ENCODE results near the gene DHX32. TPM values are rescaled to one million over a fixed set of nuclear protein-coding genes. Genes with fewer than 3 reads are reported as not detected.
"Not testable (repeated sequence)": the region's sequence is repeated elsewhere in the genome, so short reads cannot be mapped to it uniquely, and the experiment has no call there.

The DHX32 gene
- total RNA-seq, 1 experiment from 2014 or later: 12.0 TPM

GRCh38 chr10:125917704-125918361 is 36.7 kb upstream of the DHX32 start:
- H3K79me1 ChIP-seq (ENCODE audit: insufficient read depth, low read depth, low read length, poor library complexity, severe bottlenecking); H3K27ac Mint-ChIP-seq; H4K20me1 ChIP-seq (ENCODE audit: control insufficient read depth, insufficient read depth, insufficient read length); H3K14ac ChIP-seq (ENCODE audit: insufficient read depth, low read length); H3K4ac ChIP-seq (ENCODE audit: low read depth, low read length); H4K8ac ChIP-seq (replicated peaks; ENCODE audit: insufficient read length, low read depth, low read length); H2BK20ac ChIP-seq (ENCODE audit: low read depth, low read length, poor library complexity, severe bottlenecking); H3K4me1 Mint-ChIP-seq; H3K9me3 ChIP-seq (ENCODE audit: control insufficient read depth, low read depth, low read length); H3K9ac ChIP-seq (ENCODE audit: extremely low read depth, insufficient read length, low read length); H2BK120ac ChIP-seq (ENCODE audit: low read depth, low read length, poor library complexity, severe bottlenecking); H3K56ac ChIP-seq (ENCODE audit: insufficient read length, low read depth, low read length); H3K4me1 ChIP-seq (ENCODE audit: insufficient read depth, low read length); H3K36me3 Mint-ChIP-seq (ENCODE audit: insufficient read depth in 1 of 3, low read depth in 3 of 3); H4K5ac ChIP-seq (ENCODE audit: insufficient read length, low read depth, low read length); H3K18ac ChIP-seq (ENCODE audit: insufficient read length, low read depth, low read length); H3K4me2 ChIP-seq (ENCODE audit: insufficient read depth, insufficient read length, low read length); H3K79me2 ChIP-seq (ENCODE audit: insufficient read depth, low read length); H3K23ac ChIP-seq (ENCODE audit: insufficient read length, low read depth, low read length); H4K91ac ChIP-seq (ENCODE audit: insufficient read length, low read depth, low read length); H3K27me3 Mint-ChIP-seq (ENCODE audit: low read depth); H2BK15ac ChIP-seq (ENCODE audit: low read depth, low read length); H2BK12ac ChIP-seq (ENCODE audit: insufficient read length, low read depth, low read length); H2AFZ ChIP-seq (ENCODE audit: low read length); H3K27me3 ChIP-seq (ENCODE audit: insufficient read depth, low read length); H2BK5ac ChIP-seq (ENCODE audit: insufficient read length, low read length); H3K4me3 Mint-ChIP-seq; DNase-seq; H3K27ac ChIP-seq (ENCODE audit: insufficient read length, low read depth, low read length); H3K23me2 ChIP-seq (ENCODE audit: insufficient read length, low read depth, low read length, poor library complexity, severe bottlenecking); H3T11ph ChIP-seq (ENCODE audit: low read length); H2AK5ac ChIP-seq (ENCODE audit: insufficient read length, low read length): not testable (repeated sequence)
- WGBS (ENCODE audit: extremely low coverage, insufficient read length, low lambda C conversion rate): no CpG with 5 or more reads among the region's 8 CpGs
- peaks cover 7 to 11% of the 10 kb centered on the region in 2 experiments for H3K9me3 Mint-ChIP-seq
